Stimulated activated naive CD8-positive, alpha-beta T cell treated with anti-CD3 and anti-CD28 coated beads, Interleukin-15, Interleukin-2, amounts not matched to agents 100 U/mL and 50 U/mL, for 24 hours (primary cell): ENCODE measurements around the gene AKAP4.

Experiments
- ATAC-seq: fragments of 150-1000 bp; cut with Tn5 transposase; one replicate; pipeline ENCODE4 v1.10.0; 2021
- DNase-seq: peaks from one replicate; pipeline ENCODE4 v3.0.0; 2021

The AKAP4 gene, protein sequence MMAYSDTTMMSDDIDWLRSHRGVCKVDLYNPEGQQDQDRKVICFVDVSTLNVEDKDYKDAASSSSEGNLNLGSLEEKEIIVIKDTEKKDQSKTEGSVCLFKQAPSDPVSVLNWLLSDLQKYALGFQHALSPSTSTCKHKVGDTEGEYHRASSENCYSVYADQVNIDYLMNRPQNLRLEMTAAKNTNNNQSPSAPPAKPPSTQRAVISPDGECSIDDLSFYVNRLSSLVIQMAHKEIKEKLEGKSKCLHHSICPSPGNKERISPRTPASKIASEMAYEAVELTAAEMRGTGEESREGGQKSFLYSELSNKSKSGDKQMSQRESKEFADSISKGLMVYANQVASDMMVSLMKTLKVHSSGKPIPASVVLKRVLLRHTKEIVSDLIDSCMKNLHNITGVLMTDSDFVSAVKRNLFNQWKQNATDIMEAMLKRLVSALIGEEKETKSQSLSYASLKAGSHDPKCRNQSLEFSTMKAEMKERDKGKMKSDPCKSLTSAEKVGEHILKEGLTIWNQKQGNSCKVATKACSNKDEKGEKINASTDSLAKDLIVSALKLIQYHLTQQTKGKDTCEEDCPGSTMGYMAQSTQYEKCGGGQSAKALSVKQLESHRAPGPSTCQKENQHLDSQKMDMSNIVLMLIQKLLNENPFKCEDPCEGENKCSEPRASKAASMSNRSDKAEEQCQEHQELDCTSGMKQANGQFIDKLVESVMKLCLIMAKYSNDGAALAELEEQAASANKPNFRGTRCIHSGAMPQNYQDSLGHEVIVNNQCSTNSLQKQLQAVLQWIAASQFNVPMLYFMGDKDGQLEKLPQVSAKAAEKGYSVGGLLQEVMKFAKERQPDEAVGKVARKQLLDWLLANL

DNA sequence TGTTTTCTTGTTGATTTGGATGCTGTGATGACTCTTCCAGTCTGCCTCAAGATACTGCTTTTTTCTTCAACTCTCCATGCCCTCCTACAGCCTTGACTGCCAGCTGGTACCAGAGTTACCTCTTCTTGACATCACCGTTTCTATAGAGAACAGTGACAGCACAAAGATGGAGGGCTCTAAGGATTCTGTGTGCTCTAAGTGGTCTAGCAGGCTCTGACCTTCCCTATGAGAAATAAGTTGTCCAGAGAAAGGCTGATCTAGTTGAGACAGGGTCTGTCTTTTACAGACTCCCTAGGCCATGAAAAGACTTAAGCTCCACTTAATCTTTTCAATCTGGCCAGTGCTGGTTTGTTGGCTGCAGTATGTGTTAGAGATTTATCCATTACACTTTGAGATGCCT is at the start of gene AKAP4:
AKAP4 (minus strand) TSS at position 101 of the 400 bp plus-strand sequence. CDS start 118 bp downstream, outside the sequence.
- DNase-seq (no peak), ATAC-seq (no peak)

DNA sequence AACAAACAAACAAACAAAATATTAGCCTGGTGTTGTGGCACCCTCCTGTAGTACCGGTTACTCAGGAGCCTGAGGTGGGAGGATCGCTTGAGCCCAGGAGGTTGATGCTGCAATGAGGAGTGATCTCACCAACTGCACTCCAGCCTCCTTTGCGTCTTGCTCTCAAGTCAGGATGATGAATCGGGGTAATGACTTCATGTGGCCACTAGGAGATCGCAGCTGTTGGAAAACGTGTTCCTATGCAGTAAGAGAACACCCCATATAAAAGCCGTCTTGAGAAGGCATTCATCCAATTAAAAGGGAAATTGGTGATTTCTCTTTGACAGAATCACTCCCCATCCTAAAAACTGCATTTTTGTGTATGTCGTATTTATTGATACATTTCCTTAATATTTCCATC is 10.7 kb upstream of the AKAP4 start:
- ATAC-seq (no peak), DNase-seq (no peak)

DNA sequence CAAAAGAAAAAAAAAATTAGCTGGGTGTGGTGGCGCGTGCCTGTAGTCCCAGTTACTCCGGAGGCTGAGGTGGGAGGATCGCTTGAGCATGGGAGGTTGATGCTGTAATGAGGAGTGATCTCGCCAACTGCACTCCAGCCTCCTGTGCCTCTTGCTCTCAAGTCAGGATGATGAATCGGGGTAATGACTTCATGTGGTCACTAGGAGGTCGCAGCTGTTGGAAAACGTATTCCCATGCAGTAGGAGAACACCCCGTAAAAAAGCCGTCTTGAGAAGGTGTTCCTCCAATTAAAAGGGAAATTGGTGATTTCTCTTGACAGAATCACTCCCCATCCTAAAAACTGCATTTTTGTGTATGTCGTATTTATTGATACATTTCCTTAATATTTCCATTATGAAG is 5.9 kb upstream of the AKAP4 start:
- DNase-seq: no peak
- no peak for ATAC-seq

DNA sequence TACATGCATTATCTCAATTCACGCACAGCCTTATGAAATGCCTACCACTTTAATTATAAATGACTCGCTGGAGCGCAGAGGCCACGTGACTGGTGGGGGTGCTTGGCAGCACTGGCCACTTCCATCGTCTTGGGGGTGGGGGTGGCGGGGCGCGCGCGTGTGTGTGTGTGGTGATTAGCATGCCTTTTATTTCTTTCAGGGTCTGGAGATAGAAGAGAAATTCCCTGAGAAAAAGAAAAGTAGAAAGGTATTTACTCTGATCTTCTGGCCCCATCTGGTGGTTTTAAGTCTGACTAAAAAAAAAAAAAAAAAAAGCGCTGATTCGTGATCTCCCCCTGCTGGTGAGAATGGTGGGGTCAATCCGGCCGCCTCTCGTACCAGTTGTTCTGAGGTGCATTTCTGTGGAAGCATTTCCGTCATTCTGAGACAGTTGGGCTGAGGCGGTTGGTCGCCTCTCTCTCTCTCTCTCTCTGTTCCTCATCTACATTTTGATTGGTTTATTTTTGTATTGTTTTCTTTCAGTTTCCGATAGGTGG is 3.6 kb upstream of the AKAP4 start, which contains the start of gene CCNB3:
CCNB3 (plus strand) TSS at position 402 of the 536 bp plus-strand sequence. CDS start 80,399 bp downstream, outside the sequence.
- DNase-seq (peak; percentile 63), ATAC-seq (peak; percentile 92)

DNA sequence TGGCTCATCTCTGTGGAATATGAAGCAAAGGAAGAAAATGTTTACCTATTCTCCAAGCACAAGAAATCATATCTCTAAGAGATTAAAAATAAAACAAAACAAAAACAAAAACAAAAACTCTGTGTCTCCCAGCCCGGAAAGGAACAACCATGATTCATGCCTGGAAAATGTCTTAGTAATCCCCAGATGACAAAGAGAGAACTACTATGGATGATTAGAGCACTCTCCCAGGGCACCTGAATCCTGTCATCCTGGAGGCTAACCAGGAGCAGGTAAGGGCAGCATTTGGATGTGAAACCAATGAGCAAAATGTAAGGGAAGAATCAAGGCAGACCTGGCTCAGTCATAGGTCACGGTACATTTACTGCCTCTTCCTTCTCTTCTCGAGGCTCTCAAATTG is 1.7 kb upstream of the AKAP4 start:
- DNase-seq (no peak), ATAC-seq (no peak)

DNA sequence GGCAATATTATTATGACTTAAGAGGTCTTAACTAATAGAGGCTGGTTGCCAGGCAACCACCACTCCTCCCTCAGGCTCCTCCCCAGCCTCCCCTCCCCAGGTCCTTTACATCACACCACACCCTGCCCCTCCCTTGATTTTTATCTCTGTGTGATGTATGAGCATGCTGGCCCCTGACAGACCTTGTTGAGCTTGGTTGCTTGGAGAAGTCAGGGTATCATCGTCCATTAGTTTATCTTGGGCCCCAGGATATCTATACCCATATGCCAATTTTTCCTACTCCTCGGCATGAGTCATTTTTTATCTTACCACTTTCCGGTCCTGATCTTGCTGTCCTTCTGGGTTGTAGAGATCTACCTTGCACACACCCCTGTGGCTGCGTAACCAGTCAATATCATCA is 2.5 kb downstream of the AKAP4 start:
- DNase-seq: no peak
- ATAC-seq: no peak

DNA sequence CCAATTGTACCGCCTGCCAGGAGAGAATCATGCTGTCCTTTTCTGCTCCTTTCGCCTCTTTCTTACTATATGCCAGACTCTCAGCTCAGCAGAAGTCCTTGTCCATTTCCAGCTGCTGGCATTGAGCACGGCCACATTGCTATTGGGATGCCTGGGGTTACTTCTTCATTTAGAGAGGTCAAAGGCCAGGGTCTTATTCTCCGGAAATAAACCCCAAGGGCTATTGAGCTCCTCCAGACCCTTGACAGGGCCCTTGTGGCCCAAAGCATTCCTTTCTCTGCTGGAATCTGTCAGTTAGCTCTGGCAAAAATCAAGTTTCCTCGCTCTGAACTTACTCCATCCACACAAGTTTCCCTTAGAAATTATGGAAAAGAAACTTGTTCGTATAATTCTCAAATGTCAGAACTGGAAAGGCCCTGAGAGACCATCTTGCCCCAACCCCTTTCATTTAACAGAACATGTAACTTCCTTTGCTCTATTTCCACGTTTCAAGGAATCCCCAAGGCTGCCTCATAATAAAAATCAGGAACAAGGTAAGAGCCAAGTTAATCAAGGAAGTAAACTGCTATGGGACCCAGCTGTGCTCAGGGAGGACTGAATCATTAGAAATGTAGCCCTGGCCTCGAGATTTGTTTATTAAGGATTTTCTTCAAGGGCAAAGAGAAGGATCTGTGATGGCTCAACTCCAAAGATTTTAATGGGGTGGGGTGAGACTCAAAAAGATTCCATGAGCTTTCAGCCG is 11.8 kb downstream of the AKAP4 start:
- DNase-seq (no peak), ATAC-seq (no peak)

DNA sequence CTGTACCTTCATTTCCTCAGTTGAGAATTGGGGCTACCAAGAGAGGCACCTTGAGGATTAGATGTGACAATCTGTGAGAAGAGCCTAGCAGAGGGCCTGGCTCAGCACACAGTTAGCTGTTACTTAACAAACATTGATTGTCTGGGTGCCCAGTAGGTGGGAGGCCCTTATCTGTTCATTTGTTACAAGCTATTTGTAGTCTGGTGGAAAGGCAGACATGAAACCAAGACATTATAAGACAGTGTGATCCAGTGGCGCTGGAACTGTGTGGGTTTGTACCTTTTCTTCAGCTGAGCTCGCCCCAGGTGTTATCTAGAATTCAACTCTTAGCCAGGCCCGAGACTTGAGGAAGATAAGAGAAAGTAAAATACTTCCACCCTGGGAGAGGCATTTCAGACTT is 16.9 kb downstream of the AKAP4 start:
- ATAC-seq: no peak
- no peak for DNase-seq

DNA sequence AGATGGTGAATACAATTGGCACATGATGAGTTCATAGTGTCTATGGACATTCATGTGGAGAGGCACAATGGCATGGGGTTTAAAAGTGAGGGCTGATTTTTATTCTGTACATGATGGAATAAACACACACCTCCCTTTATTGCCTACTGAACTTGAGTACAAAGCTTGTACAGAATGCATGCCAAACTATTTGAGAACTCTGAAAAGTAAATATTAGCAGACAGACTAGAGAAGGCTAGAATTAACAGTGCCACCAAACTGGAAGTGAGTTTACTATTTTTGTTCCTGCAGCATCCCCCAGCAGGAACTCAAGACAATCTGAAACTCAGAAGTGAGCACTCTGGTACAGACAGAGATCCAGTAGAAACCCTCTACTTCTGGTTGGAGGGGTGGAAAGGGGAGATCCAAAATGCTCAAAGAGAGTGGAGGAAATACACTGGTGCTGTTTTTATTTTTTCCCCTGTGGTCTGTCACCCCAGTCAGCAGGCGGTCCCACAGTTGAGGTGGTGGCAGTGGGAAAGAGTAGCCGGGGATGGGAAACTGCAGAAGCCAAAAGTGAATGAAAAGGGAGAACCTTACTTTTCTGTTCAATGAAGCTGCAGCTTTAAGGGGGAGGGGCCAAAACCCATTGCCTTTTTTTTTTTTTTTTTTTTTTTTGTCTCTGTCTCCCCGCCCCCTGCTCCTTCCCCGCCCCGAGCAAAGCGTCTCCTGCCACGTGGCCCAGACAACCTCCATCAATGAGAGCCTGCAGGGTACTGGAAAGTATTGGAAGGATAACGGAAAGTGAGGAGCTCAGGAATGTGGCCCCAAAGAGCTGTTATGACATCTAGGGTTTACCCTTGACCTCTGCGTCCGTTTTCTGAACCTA is 20.5 kb downstream of the AKAP4 start:
- no peak for ATAC-seq
- no peak for DNase-seq

DNA sequence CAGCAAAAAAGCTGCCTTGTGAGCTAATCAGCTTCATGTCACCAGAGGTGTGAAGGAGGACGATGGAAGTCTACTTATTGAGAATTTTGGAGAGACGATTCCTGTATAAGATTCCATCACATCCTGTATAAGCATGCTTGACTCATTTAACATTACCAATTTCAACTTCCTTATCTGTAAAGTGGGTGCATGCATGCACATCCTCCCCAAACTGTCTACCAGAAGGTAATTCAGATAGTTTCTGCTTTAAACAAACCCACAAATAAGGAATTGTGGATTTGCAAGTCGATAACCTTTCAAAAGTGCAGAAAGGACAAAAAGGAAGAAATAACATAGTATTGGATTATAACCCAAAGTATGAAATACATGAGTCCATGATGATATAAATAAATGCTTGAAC is 31.1 kb downstream of the AKAP4 start:
- ATAC-seq (no peak), DNase-seq (no peak)

DNA sequence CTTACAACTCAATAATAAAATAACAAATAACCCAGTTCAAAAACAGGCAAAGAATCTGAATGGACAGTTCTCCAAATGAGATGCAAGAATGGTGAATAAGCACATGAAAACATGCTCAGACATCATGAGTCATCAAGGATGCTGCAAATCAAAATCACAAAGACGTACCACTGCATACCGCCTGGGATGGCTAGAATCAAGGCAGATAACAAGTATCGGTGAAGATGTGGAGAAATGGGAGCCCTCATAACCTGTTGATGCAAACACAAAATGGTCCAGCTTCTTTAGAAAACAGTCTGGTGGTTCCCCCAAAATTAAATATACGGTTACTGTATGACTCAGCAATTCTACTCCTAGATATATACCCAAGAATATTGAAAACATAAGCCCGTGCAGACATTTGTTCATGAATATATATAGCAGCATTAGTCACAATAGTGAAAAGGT is 32.5 kb downstream of the AKAP4 start:
- DNase-seq (no peak), ATAC-seq (no peak)

DNA sequence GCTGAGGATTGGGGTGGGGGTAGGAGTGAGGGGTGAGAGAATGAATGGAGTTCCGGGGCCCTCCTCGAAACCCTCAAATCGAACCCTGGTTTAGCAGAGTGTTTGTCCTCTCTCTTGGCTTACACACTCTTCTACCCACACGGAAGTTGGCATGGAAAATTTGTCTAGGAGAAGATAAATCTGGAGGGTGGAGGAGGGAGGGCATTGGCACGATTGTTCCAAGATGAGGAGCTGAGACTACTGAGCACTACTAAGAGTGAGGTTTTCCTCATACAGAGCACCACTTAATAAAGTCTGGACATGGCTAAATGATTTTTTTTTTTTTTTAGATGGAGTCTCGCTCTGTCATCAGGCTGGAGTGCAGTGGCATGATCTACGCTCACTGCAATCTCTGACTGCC is 33.4 kb downstream of the AKAP4 start:
- no peak for ATAC-seq
- DNase-seq: no peak

DNA sequence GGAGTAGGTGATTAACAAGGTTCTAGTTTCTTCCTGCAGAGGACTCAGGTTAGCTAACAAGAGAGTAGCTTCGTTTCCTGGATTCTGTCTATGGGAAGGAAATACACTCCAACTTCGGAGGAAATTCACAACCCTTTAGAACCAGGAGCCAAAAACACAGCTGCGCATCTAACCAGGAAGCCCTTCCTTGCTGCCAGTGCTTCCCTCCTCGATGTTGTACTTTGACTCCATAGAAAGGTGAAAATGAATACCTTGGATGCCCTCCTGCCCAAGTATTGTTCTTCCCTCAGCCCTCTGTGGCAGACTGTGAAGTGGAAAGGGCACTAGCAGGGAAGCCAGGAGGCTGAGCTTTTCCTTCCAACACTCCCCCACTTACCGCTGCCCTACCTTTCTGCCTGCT is 35.1 kb downstream of the AKAP4 start:
- ATAC-seq (no peak), DNase-seq (no peak)

DNA sequence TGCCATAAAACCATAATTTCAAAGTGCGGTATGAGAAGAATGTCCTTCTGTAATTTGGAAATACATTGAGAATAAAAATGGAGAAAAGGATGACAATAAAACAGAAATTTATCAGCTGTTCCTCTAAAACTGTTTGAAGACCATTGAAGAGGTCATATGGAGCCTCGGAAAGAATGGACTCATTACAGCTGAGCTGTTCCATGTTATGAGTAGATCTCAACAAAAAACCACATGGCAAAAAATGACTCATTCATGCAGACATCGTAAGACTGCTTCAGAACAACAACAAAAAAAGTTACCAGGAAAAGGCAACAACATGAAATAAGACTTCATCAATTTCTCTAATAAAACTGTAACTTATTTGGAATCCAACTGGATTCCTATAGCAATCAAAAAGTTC is 39.7 kb downstream of the AKAP4 start:
- ATAC-seq (peak; percentile 43), DNase-seq (no peak)

DNA sequence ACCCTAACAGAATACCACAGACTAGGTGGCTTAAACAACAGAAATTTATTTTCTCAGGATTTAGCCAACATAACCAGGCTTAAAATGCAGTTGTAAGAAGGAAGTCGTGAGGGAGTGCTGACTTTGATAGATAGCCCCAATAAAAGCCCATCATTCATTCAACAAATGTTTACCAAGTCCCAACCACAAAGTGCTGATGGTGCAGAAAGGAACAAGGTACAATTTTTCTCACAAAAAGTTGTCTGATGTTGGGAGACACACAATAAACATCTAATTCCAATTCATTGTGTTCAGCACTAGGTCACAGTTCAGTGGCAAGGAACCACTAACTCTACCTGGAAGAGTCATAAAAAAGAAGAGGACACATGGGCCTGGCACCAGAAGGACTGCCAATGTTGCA is 42.2 kb downstream of the AKAP4 start:
- no peak for ATAC-seq

DNA sequence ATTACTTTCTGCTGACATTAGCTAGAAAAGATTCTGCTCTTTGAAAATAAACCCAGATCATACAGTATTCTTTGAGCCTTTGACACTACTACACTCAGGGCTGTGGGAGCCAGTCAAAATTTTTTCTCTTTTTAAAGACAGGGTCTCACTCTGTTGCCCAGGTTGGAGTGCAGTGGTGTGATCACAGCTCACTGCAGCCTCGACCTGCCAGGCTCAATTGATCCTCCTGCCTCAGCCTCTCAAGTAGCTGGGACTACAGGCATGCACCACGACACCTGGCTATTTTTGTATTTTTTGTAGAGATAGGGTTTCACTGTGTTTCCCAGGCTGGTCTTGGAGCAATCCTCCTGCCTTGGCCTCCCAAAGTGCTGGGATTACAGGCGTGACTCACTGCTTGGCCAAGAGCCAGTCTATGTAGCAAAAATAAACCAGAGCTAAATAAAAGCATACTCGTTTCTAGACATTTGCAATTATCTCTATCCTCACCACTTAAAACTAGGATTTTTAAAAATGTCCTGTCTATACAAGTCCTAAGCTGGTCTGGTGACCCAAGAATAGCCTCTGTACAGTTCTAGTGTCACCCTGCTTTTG is 43.2 kb downstream of the AKAP4 start:
- no peak for ATAC-seq
- no peak for DNase-seq

More for the DNA sequence above, 42.2 kb downstream of the AKAP4 start:
- no peak for DNase-seq

DNA sequence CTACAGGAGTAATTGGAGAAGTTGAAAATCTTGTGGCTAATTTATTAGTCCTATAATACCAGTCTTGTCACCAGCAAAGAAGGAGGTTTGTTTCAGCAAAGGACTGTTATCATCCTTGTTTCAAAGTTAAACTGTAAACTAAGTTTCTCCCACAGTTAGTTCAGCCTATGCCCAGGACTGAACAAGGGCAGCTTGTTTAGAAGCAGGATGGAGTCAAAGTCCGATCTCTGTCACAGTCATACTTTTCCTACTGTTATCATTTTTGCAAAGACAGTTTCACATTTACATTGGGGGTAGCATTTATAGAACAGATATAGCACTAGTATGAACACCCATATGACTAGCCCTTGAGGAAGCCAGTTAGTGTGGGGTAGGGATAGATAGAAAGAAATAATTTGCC is 46.4 kb downstream of the AKAP4 start:
- ATAC-seq: no peak

DNA sequence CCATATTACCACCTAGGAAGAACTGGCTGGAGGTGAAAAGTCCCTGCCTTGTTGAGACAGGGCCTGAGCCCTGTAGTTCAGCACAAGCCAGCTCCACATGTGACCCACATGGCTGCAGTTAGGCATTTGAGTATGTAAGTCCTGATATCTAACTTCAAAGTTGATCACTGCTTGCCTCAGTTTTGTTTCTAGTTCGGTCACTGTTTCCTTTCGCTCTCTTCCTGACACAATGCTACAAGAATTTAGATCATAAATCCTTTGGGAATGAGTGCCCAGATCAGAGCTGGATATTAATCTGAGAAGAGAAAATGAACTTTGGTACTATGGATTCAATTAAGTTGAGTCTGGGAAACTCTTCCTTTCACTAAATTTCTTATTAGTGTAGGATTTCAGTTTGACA is 48.4 kb downstream of the AKAP4 start:
- ATAC-seq (no peak), DNase-seq (no peak)

More for the DNA sequence above, 46.4 kb downstream of the AKAP4 start:
- DNase-seq: no peak

DNA sequence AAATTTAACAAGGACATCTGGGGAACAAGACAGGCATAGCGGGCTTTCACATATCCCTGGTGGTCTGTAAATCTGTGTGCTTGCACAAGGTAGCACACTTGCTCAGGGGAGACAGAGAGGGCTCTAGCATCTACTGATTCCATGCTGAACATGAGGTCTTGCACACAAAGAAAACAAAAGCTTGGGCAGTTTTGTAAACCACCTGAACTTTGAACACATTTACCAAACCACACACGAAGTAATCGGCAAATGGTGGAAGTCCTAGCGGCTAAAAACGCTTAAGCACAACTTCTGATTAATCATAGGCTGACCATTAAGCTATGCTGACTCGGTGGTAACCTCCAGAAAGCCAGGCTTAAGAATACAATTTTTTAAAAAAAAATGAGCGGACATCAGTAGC is 52.8 kb downstream of the AKAP4 start:
- ATAC-seq: no peak
- no peak for DNase-seq
